NCI-H1694 treated with DMSO at 0.1 percent for 48 hours (cell line): ENCODE measurements around the gene ADCY6.

Source experiments
- DNase-seq: peaks from one replicate; lab custom pipeline; 2025; lab: John Stamatoyannopoulos, UW

ADCY6 gene

DNA sequence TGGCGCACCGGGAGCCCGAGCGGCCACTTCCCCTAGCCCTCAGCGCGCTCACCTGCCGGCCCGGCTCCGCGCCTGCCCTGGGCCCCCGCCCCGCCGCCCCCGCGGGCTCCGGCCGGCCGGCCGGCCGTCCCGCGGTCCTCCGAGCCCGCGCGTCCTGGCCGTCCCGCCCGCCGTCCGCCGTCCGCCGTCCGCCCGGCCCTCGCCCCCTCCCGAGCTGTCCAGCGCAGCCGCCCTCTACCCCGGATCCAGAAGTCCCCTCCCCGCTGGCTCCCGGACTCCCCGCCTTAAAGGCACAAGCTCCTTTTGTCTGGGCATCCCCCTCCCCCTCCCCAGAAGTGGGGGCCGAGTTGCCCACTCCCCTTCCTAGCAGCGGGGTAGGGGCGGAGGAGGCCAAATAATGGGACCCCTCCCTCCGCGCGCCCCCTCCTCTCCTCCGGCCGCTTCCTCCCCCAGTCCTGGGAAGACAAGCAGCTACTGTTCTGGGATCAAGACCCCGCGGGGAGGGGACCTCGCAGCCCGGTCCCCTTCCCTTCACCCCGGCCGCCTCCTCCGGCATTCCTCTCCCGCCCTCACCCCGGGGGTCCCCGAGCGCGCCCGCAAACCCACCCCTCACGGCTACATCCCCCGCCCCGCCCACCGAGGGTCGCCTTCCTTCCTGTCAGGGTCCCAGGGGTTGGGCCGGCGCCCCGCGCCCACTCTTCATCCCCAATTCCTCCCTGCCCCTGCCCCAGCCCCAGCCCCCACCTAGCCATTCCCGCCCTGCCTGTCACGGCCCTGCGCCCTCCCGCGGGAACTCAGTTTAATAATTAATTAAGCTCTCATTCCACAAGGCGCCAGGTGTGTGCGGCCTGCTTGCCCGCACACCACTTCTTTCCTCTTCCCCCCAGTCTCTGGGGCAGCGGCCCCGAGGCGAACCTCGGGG, at the start of gene ADCY6:
TSS of gene ADCY6 (minus strand) at position 236 of the 922 bp plus-strand sequence. CDS start 5,655 bp downstream, outside the sequence.
- no peak for DNase-seq

- DNase-seq: no peak
These were observed 49.2 kb upstream of the ADCY6 start for GRCh38 chr12:48838048-48838447.

DNA sequence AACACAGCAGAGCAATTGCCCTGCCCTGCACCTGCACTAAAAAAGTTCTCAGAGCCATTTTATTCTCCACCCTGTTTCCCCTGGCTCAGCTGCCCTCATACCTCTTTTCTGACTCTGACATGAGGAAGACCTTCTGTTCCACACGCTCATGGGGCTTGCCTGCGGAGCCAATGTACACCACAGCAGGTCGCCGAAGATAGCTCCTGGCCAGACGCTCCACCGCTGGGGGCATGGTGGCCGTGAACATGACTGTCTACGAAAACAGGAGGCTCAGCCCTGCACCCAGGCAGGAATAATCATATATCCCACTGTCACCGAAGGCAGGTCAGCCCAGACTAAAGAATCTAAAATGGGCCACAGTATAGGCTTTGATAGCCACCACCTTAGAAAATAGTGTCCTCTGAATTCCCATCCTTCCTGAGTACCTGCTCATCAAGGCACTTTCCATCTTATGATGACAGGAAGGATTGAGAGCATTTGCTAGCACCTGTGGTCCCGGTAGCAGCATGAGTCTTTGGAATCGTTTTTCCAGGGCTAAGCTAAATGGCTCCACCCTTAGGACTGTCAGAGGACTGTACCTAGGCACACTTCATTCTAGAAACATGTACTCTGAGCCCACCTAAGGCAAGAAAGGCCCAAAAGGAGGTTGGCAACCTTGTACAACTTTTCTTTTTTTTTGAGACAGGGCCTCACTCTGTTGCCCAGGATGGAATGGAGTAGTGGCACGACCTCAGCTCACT, 43.6 kb upstream of the ADCY6 start:
- DNase-seq: no peak

- DNase-seq: no peak
These were observed 42.4 kb upstream of the ADCY6 start for GRCh38 chr12:48831257-48831656.

DNA sequence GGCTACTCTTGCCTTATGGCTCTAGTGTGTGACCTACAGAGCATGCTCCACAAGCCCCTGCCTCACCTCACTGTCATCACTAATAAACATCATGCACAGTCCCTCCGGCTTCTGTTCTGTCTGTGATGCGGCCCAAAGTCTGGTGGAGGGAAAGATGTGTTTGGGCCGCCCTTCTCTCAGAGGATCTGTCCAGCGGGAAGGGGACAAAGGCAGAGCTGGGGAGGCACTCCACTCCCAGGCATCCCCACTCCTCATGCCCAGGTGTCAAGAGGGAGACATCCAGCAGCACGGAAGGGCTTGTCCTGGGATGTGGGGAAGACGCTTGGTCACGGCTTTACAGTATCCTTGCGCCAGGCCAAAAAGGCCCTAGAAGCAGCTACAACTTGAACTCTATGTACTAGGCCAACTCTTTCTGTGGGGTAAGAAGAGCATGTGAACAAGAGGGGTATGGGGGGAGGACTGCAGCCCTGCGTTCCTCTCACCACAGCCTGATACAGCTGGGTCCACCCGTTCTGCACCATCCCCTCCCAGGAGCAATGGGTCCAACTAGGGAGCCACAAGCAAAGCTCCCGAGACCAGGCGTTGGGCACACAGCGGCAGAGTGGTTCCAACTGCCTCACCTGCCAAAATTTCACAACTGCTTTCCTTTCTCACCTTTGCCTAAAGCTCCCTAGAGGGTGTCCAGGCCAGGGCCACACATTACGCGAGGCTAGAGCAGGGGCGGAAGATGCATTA, 40.1 kb upstream of the ADCY6 start:
- no peak for DNase-seq

GRCh38 chr12:48828293-48828692, 39.4 kb upstream of the ADCY6 start:
- no peak for DNase-seq

DNA sequence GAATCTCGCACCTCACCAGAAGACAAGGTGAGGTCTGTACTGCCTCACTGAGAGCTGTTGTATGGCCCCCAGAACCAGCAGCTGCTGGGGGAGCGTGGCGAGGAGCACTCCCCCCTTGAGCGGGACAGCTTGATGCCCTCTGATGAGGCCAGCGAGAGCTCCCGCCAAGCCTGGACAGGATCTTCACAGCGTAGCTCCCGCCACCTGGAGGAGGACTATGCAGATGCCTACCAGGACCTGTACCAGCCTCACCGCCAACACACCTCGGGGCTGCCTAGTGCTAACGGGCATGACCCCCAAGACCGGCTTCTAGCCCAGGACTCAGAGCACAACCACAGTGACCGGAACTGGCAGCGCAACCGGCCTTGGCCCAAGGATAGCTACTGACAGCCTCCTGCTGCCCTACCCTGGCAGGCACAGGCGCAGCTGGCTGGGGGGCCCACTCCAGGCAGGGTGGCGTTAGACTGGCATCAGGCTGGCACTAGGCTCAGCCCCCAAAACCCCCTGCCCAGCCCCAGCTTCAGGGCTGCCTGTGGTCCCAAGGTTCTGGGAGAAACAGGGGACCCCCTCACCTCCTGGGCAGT, 38.7 kb upstream of the ADCY6 start:
- no peak for DNase-seq

GRCh38 chr12:48827026-48827425, 38.1 kb upstream of the ADCY6 start:
- DNase-seq: no peak

GRCh38 chr12:48826209-48826855, 37.4 kb upstream of the ADCY6 start:
- DNase-seq: no peak

GRCh38 chr12:48824905-48825304, 36.0 kb upstream of the ADCY6 start:
- no peak for DNase-seq

GRCh38 chr12:48824112-48824511, 35.2 kb upstream of the ADCY6 start:
- DNase-seq: no peak

DNA sequence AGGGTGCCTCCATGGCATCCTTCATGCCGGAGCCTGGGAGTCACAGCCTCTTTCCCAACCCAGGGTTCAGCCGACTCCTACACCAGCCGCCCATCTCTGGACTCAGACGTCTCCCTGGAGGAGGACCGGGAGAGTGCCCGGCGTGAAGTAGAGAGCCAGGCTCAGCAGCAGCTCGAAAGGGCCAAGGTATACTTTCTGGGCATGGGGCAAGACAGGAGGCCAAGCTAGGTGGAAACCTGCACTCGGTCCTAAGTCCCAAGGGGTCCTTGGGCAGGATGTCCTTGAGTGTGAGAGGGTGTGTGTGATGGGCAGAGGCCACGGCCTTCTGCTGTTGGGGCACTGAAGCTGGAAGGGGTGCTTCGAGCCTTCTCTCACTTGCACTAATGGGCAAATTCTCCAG, 34.4 kb upstream of the ADCY6 start:
- no peak for DNase-seq

DNA sequence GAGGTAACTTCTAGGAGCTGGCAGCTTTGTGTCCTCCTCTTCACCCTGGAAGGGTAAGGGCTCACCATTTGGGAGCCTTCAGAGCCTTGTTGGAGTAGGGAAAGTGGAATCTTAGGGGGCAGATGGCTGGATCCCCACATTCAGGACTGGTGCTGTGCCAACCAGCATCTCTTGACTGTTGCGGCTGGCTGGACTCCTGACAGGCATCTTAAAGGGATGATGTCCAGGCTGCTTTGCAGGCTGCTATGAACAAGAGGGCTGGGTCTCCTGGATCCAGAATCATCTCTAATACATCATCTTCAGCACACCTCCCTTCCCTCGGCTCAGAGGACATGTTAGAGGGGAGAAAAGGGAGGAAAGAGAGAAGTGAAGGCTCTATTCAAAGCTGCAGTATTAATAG, 33.8 kb upstream of the ADCY6 start:
- DNase-seq: no peak

DNA sequence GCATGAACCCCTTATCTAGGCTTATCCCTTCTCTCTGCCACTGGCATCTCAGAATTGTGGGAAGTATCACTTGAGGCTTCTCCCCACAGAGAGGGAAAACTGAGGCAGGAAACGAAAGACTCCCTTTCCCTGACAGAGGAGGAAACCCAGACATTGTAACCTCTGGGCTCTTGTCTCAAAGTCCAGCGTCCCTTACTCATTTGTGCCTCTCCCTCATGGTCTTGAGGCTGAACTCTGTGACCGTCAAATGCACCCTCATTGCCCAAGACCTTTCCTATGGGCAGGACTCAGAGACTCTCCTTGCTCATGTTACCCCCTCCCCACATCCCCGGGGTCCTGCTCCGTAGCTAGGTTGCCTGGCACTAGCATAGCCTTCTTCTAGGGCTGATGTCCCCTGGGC, 33.2 kb upstream of the ADCY6 start:
- DNase-seq: no peak

DNA sequence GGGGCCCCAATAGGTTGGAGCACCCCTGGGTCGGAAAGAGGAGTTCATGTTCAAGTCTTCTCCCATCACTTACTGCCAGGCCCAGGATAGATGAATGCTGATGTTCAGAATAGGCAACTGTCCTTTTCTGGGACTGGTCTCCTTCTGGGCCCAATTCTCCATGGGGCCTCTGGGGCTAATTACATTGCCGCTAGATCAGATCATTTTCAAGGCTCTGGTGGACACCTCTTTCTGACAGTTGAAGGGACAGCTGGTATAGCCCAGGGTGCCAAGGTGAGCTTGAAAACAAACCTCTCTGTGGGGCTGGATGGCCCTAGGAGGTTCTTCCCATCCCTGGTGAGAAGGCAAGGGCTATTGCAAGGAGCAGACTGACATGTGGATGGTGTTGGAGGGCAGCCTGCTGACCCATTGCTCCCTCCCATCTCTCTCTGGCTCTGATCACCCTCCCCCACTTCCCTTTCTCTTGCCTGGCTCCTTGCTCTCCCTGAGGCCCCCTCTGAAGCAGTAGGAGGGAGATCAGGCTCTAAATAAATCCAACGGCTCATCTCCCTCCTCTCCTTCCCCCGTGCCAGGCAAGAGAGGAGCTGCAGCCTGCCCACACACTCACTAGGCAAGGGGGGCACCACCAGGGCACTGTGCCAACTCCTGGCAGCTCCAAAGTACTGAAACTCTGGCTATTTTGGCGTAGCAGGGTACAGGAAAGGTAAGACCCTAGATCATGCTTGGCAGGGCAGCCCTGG, 31.3 kb upstream of the ADCY6 start:
- no peak for DNase-seq

DNA sequence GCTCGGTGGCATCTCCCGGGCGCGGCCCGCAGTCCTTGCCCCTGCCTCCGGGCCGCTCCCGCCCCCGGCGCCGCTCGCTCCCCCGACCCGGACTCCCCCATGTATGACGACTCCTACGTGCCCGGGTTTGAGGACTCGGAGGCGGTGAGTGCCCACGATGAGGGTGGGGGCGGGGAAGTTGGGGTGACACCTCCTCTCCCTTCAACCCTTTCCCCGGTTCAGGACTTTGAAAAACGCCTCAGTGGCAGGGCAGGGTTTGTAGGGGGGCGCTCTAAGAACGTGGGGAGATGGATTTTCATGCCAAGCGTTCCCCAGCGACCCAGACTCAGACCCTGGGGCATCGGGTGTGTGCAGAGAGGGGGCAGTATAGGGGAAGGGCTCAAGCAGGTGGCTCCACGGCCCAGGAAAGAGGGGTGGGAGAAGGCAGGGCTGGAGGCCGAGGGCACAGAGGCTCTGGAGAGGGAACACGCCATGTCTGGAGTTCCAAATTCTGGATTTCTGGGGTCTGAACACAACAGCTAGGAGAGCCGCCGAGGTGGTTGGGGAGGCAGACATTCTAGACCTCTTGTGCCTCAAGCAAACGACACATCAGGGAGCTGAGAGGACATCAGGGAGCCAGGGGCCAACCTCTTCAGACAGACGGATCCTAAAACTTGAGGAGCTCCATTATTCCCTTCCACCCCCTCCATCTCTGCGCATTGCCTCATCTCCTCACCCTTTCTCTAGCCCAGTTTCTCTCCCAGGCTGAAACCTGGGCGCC, 30.1 kb upstream of the ADCY6 start:
- DNase-seq: peak; percentile 16

DNA sequence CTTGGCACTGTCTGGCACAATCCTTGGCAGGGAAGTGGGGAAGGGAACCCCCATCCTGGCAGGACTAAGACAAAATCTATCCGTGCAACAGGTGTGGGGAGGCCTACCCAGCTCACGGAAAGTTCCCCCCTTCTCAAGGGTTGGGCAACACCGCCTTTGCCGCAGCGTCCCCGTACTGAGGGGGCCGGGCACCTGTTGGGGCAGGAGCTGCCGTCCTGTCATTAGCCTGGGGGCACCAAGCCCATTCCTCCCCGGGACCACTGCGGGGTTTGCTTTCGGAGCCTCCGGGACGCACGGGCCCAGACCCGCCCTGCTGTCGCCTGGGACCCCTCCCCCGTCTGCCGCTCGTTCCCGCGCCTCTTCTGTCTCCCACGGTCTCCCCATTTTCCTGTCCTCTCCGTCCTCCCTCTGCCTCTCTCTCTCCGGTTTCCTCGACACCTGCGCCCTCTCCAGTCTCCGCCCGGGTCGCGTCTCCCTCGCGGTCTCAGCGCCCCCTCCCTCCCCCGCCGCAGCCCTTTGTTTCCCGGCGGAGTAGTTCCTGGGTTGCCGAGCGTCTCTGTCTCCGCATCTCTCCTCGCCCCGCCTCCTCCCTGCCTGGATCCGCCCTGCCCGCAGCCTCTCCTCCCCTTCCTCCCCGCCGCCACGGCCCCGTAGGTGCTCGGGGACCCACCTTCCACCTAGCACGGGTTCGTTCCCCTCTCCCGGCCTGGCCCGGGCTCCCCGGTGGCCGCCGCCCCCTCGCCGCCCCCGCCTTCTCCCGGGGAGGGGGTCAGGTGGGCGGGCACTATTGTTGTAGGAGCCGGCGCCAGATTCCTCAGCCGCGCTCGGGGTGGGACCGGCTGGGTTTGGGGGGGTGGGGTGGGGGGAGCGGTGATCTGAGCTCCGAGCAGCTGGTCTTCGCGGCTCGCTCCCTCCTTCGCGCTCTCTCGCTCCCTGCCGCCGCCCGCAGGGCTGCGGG, 29.3 kb upstream of the ADCY6 start, which contains the start of gene CACNB3:
TSS of gene CACNB3 (plus strand) at position 624 of the 958 bp plus-strand sequence. CDS start 434 bp downstream, outside the sequence.
- peak; percentile 46 for DNase-seq

- peak; percentile 26 for DNase-seq
These were observed 27.4 kb upstream of the ADCY6 start for GRCh38 chr12:48816143-48816854.
